Loucy (cell line): ENCODE data around the gene NIPA2.

Experiments used
- H2AFZ ChIP-seq: fragments of 200-600 bp; sonication (generic); 2 replicates; pipeline ENCODE4 v1.6.0; 2016; ENCODE audit warnings: antibody characterized with exemption, mild to moderate bottlenecking, low read length, moderate library complexity
- H3F3A ChIP-seq: fragments of 200-600 bp; 2 replicates; pipeline ENCODE4 v1.6.0; 2016; ENCODE audit warnings: antibody characterized with exemption, low read depth, mild to moderate bottlenecking
- H3K27me3 ChIP-seq: fragments of 200-600 bp; sonication (generic); 2 replicates; pipeline ENCODE4 v1.6.1; 2014; ENCODE audit warnings: low read length, mild to moderate bottlenecking; ENCODE audit not compliant: insufficient read depth, poor library complexity, severe bottlenecking
- H3K36me3 ChIP-seq: fragments of 200-600 bp; sonication (generic); 2 replicates; pipeline ENCODE4 v1.6.1; 2016; ENCODE audit warnings: low read length; ENCODE audit not compliant: insufficient read depth
- H3K4me1 ChIP-seq: fragments of 200-600 bp; sonication (generic); 2 replicates; pipeline ENCODE4 v1.5.1; 2014; ENCODE audit warnings: low read length, mild to moderate bottlenecking; ENCODE audit not compliant: insufficient read depth, poor library complexity, severe bottlenecking
- H3K4me2 ChIP-seq: fragments of 200-600 bp; sonication (generic); 2 replicates; pipeline ENCODE4 v1.6.0; 2014; ENCODE audit warnings: antibody characterized with exemption, low read length, low read depth, mild to moderate bottlenecking; ENCODE audit not compliant: poor library complexity, severe bottlenecking
- H3K4me3 ChIP-seq: fragments of 200-600 bp; sonication (generic); 2 replicates; pipeline ENCODE4 v1.5.1; 2014; ENCODE audit warnings: low read length, mild to moderate bottlenecking, mixed read lengths; ENCODE audit not compliant: poor library complexity, severe bottlenecking
- H3K79me2 ChIP-seq: fragments of 200-600 bp; sonication (generic); 2 replicates; pipeline ENCODE4 v1.6.1; 2014; ENCODE audit warnings: low read length; ENCODE audit not compliant: insufficient read depth
- H3K9ac ChIP-seq: fragments of 200-600 bp; sonication (generic); 2 replicates; pipeline ENCODE4 v1.6.0; 2014; ENCODE audit warnings: mild to moderate bottlenecking, low read depth, low read length, moderate library complexity; ENCODE audit not compliant: poor library complexity, severe bottlenecking
- H3K9me2 ChIP-seq: fragments of 200-600 bp; sonication (generic); replicated peaks from 2 replicates; pipeline ENCODE4 v1.6.1; 2016; ENCODE audit warnings: low read depth, low read length, mixed read lengths
- H3K9me3 ChIP-seq: fragments of 200-600 bp; sonication (generic); 2 replicates; pipeline ENCODE4 v1.6.1; 2014; ENCODE audit warnings: mild to moderate bottlenecking, antibody characterized with exemption, low read length, low read depth; ENCODE audit not compliant: insufficient read depth
- H4K20me1 ChIP-seq: fragments of 200-600 bp; sonication (generic); 2 replicates; pipeline ENCODE4 v1.6.0; 2014; ENCODE audit warnings: antibody characterized with exemption, low read length, mild to moderate bottlenecking; ENCODE audit not compliant: insufficient read depth, poor library complexity, severe bottlenecking
- CTCF ChIP-seq: fragments of 200-600 bp; sonication (generic); conservative IDR thresholded peaks from 2 replicates; pipeline ENCODE4 v1.5.1; 2014; ENCODE audit warnings: mild to moderate bottlenecking, antibody characterized with exemption, low read length
- EZH2phosphoT487 ChIP-seq: fragments of 200-600 bp; IDR thresholded peaks from 2 replicates; pipeline ENCODE4 v1.6.1; 2018; ENCODE audit warnings: antibody characterized with exemption, mild to moderate bottlenecking, moderate library complexity, borderline replicate concordance

The NIPA2 gene

GRCh38 chr15:22889146-22889818 is 50.8 kb downstream of the NIPA2 start:
- Histone ChIP-seq H2AFZ (no peak overlapping the region), H3K79me2 (no peaks in the 10 kb centered on the region), H3K4me3 (no peak overlapping the region), H3K4me1 (no peaks in the 10 kb centered on the region), H4K20me1 (no peaks in the 10 kb centered on the region), H3K9me3 (no peaks in the 10 kb centered on the region), H3K9ac (no peak overlapping the region), H3K4me2 (no peak overlapping the region), H3K27me3 (no peaks in the 10 kb centered on the region), H3K36me3 (no peaks in the 10 kb centered on the region), H3F3A (no peaks in the 10 kb centered on the region), H3K9me2 (no peaks in the 10 kb centered on the region)
- TF ChIP-seq EZH2phosphoT487 (no peak), CTCF (no peak)

GRCh38 chr15:22890296-22890695 is 51.8 kb downstream of the NIPA2 start:
- Histone ChIP-seq H3F3A (no peaks in the 10 kb centered on the region), H4K20me1 (no peaks in the 10 kb centered on the region), H3K9me3 (no peaks in the 10 kb centered on the region), H2AFZ (no peak overlapping the region), H3K4me1 (no peaks in the 10 kb centered on the region), H3K9ac (no peak overlapping the region), H3K9me2 (no peaks in the 10 kb centered on the region), H3K4me2 (no peak overlapping the region), H3K27me3 (no peaks in the 10 kb centered on the region), H3K79me2 (no peaks in the 10 kb centered on the region), H3K36me3 (no peaks in the 10 kb centered on the region), H3K4me3 (no peak overlapping the region)
- TF ChIP-seq CTCF = no peak

GRCh38 chr15:22891426-22892210 is 53.2 kb downstream of the NIPA2 start:
- no peaks in the 10 kb centered on the region for H3K27me3 ChIP-seq
- TF ChIP-seq EZH2phosphoT487 = no peak
- no peak for TF ChIP-seq CTCF
- H3K36me3 ChIP-seq = no peaks in the 10 kb centered on the region
- no peaks in the 10 kb centered on the region for H3F3A ChIP-seq
- no peaks in the 10 kb centered on the region for H4K20me1 ChIP-seq
- no peak overlapping the region for H3K4me2 ChIP-seq
- no peaks in the 10 kb centered on the region for H3K9me2 ChIP-seq
- no peaks in the 10 kb centered on the region for H3K79me2 ChIP-seq
- no peaks in the 10 kb centered on the region for H3K4me1 ChIP-seq
- H3K4me3 ChIP-seq = no peak overlapping the region
- H3K9me3 ChIP-seq = no peaks in the 10 kb centered on the region
- H3K9ac ChIP-seq = no peak overlapping the region
- no peak overlapping the region for H2AFZ ChIP-seq
